ENCODE measurements around the gene MGMT.

- no peak for TF ChIP-seq CTCF (IDR thresholded peaks at IDR 0.05)
- no peak for TF ChIP-seq POLR2A (IDR thresholded peaks at IDR 0.05)
Observed at GRCh38 chr10:129505500-129506075, 38.5 kb downstream of the MGMT start.
